ENCODE results near the gene ZNF699.
"Not testable (repeated sequence)": the region's sequence is repeated elsewhere in the genome, so short reads cannot be mapped to it uniquely, and the experiment has no call there.

The ZNF699 gene

DNA sequence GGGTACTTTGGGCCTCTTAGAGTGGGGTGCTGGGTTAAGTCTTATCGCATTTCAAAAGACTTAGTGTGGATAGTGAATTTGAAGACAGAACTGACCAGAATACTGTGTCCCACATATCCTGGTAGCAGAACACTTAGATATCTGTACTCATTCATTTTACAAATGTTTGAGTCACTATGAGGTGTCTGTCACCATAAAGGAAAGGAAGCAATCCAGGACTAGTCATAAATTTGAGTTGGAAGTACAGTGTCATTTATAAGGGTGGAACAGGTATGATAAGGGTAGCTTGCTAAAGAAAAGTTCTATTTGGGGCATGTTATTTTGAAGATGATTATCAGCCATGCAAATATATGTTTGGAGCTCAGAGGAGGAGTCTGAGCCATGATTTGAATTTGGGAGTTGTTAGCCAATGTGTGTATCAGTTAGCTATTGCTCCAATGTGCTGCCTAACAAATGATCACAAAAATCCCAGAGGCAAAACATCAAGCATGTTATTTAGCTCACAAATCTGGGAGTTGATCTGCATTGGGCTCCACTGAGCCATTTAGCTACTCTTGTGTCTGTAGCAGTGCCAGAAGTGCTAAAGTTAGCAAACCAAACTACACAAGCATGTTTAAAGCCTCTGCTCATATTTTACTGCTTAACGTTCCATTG, 20.3 kb downstream of the ZNF699 start:
- H3K4me1 ChIP-seq = no peaks in the 10 kb centered on the region
- TF ChIP-seq, protein P1, sequence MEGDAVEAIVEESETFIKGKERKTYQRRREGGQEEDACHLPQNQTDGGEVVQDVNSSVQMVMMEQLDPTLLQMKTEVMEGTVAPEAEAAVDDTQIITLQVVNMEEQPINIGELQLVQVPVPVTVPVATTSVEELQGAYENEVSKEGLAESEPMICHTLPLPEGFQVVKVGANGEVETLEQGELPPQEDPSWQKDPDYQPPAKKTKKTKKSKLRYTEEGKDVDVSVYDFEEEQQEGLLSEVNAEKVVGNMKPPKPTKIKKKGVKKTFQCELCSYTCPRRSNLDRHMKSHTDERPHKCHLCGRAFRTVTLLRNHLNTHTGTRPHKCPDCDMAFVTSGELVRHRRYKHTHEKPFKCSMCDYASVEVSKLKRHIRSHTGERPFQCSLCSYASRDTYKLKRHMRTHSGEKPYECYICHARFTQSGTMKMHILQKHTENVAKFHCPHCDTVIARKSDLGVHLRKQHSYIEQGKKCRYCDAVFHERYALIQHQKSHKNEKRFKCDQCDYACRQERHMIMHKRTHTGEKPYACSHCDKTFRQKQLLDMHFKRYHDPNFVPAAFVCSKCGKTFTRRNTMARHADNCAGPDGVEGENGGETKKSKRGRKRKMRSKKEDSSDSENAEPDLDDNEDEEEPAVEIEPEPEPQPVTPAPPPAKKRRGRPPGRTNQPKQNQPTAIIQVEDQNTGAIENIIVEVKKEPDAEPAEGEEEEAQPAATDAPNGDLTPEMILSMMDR (IDR thresholded peaks at IDR 0.05) = no peak
- H3K9me3 ChIP-seq = peaks cover 9 to 99% (median 85%) of the 10 kb centered on the region in 3 donors
- H3K27ac ChIP-seq = no peak overlapping the region
- no peak overlapping the region for H3K4me3 ChIP-seq
- intact Hi-C loops (cut with DNase I; ENCODE audit: low total_unique reads) = loop anchor here (10.0 kb wide), 1 partner anchor 85 kb away; no protein-coding TSS in a partner anchor
- peaks cover 56 to 74% (median 74%) of the 10 kb centered on the region in 3 donors for H3K36me3 ChIP-seq
- H3K27me3 ChIP-seq = no peaks in the 10 kb centered on the region
- DNase-seq = no peak

DNA sequence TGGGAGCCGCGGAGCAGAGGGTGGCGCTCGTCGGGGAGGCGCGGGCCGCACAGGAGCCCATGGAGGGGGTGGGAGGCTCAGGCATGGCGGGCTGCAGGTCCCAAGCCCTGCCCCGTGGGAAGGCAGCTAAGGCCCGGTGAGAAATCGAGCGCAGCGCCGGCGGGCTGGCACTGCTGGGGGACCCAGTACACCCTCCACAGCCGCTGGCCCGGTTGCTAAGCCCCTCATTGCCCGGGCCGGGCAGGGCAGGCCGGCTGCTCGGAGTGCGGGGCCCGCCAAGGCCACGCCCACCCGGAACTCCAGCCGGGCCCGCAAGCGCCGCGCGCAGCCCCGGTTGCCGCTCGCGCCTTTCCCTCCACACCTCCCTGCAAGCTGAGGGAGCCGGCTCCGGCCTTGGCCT, 26.2 kb downstream of the ZNF699 start:
- not testable (repeated sequence) for H3K27ac ChIP-seq, H3K27me3 ChIP-seq, H3K4me3 ChIP-seq, H3K4me1 ChIP-seq, DNase-seq
- Histone ChIP-seq H3K9me3 (peaks cover 3 to 90% (median 72%) of the 10 kb centered on the region in 3 donors), H3K36me3 (peaks cover 12 to 20% (median 16%) of the 10 kb centered on the region in 3 donors)
- intact Hi-C loops (cut with DNase I; ENCODE audit: low total_unique reads) = loop anchor here (10.0 kb wide), 1 partner anchor 91 kb away; no protein-coding TSS in a partner anchor

DNA sequence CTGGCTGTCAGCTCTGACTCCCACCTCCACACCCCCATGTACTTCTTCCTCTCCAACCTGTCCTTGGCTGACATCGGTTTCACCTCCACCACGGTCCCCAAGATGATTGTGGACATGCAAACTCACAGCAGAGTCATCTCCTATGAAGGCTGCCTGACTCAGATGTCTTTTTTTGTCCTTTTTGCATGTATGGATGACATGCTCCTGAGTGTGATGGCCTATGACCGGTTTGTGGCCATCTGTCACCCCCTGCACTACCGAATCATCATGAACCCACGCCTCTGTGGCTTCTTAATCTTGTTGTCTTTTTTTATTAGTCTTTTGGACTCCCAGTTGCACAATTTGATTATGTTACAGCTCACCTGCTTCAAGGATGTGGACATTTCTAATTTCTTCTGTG, 58.4 kb downstream of the ZNF699 start:
- Histone ChIP-seq H3K4me1 (no peaks in the 10 kb centered on the region), H3K27ac (no peak overlapping the region), H3K36me3 (no peaks in the 10 kb centered on the region), H3K9me3 (no peaks in the 10 kb centered on the region), H3K27me3 (no peaks in the 10 kb centered on the region), H3K4me3 (no peak overlapping the region)
- DNase-seq = no peak
- intact Hi-C loops (cut with DNase I; ENCODE audit: low total_unique reads) = no loop called here
- TF ChIP-seq, protein P1 (IDR thresholded peaks at IDR 0.05) = no peak

DNA sequence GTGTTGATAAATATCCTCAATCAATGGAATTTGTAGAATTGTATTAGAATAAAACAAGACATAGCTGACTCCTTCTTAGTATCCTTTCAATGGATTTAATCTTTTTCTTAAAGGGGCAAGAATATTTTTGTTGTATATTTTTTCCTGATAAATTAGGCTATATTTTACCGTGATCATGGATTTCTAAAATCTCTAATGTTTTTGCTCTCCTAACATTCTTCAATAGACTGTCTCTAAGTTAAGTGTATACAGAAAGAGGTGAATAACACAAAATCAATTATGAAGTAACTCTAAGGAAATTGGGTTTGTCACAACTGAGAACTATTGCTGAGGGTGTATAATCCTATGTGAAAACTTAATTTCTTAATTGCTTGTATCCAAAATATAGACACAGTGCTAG, 59.0 kb downstream of the ZNF699 start, which contains the start of gene OR7E24:
Gene OR7E24, plus strand, starts transcription at position 301 of the 400 bp plus-strand sequence. CDS start 114 bp downstream, outside the sequence.
- no peaks in the 10 kb centered on the region for H3K9me3 ChIP-seq
- TF ChIP-seq, protein P1 (IDR thresholded peaks at IDR 0.05) = no peak
- no peaks in the 10 kb centered on the region for H3K27me3 ChIP-seq
- H3K4me1 ChIP-seq = no peaks in the 10 kb centered on the region
- H3K36me3 ChIP-seq = no peaks in the 10 kb centered on the region
- H3K27ac ChIP-seq = no peak within 1 kb of the TSS
- no peak for DNase-seq
- H3K4me3 ChIP-seq = no peak within 1 kb of the TSS
- intact Hi-C loops (cut with DNase I; ENCODE audit: low total_unique reads) = no loop called here

All from tibial artery (tissue), 4 donors.